GM12878 (cell line): ENCODE results near the gene HAPSTR1. TPM values are rescaled to one million over a fixed set of nuclear protein-coding genes. Genes with fewer than 3 reads are reported as not detected.

Experiments used
- ATAC-seq: fragments of 200-7000 bp; cut with Tn5 transposase; 3 replicates; pipeline ENCODE4 v1.9.1; 2020; ENCODE audit warnings: mild to moderate bottlenecking, moderate library complexity
- BruUV-seq: library from RNA; stranded (reverse); fragments of 400-500 nt; replicated peaks from 2 replicates; lab custom pipeline; 2021; lab: Mats Ljungman, UMichigan
- CTCF ChIA-PET: fragments of 300-600 bp; sonication (Branson Sonifier 250); formaldehyde crosslinking; extraction: SDS; loops from one replicate; lab custom pipeline; 2021; ENCODE audit warnings: inconsistent platforms; lab: Yijun Ruan, JAX
- POLR2A ChIA-PET: fragments of 350-600 bp; formaldehyde crosslinking; extraction: SDS; loops from one replicate; lab custom pipeline; 2021; ENCODE audit warnings: inconsistent platforms; lab: Charles Lee
- RAD21 ChIA-PET: fragments of 300-600 bp; sonication (Branson Sonifier 250); formaldehyde crosslinking; loops from one replicate; lab custom pipeline; 2023; ENCODE audit warnings: antibody characterized with exemption; ENCODE audit not compliant: unreplicated experiment; lab: Charles Lee
- SMC1A ChIA-PET: fragments of 300-600 bp; sonication (Branson Sonifier 250); formaldehyde crosslinking; loops from one replicate; lab custom pipeline; 2023; ENCODE audit not compliant: unreplicated experiment, uncharacterized antibody; lab: Charles Lee
- DNase-seq: peaks from one replicate; pipeline ENCODE4 v3.0.0-alpha.2; 2011; ENCODE audit warnings: low read depth, low spot score
- FAIRE-seq: peaks from 3 replicates; lab custom pipeline; 2011; peaks lifted over from hg19 to GRCh38; lab: Jason Lieb, UNC
- H2AFZ ChIP-seq: 2 replicates; pipeline ENCODE4 v1.6.0; 2011; ENCODE audit warnings: low read depth, low read length, control low read depth; ENCODE audit not compliant: control insufficient read depth
- H3K27ac ChIP-seq: 2 replicates; pipeline ENCODE4 v1.5.1; 2011; ENCODE audit warnings: control low read depth; ENCODE audit not compliant: control insufficient read depth, insufficient read depth
- H3K27me3 ChIP-seq, 2 experiments: replicated peaks in 1 of 2; 2 replicates each; pipeline versions ENCODE4 v1.6.0 to v1.6.1; 2011; ENCODE audit warnings: low read length in 1 of 2; ENCODE audit not compliant: control insufficient read depth in 2 of 2, insufficient read depth in 2 of 2
- H3K36me3 ChIP-seq, 2 experiments: 2 replicates each; pipeline ENCODE4 v1.5.1; 2011; ENCODE audit warnings: low read length in 1 of 2; ENCODE audit not compliant: control insufficient read depth in 2 of 2, insufficient read depth in 2 of 2
- H3K4me1 ChIP-seq: 2 replicates; pipeline ENCODE4 v1.6.1; 2011; ENCODE audit warnings: mild to moderate bottlenecking, low read length, moderate library complexity, mixed read lengths; ENCODE audit not compliant: control insufficient read depth, insufficient read depth
- H3K4me2 ChIP-seq: 2 replicates; pipeline ENCODE4 v1.6.0; 2011; ENCODE audit warnings: control low read depth; ENCODE audit not compliant: control insufficient read depth, insufficient read depth
- H3K4me3 ChIP-seq: fragments of 200-600 bp; sonication (generic); 2 replicates; pipeline ENCODE4 v1.5.1; 2016
- H3K79me2 ChIP-seq: 2 replicates; pipeline ENCODE4 v1.6.0; 2011; ENCODE audit warnings: low read length; ENCODE audit not compliant: control insufficient read depth, insufficient read depth
- H3K9ac ChIP-seq: 2 replicates; pipeline ENCODE4 v1.8.0; 2011; ENCODE audit warnings: low read length, control low read depth, mixed read lengths; ENCODE audit not compliant: control insufficient read depth, insufficient read depth
- H3K9me3 ChIP-seq: replicated peaks from 3 replicates; pipeline ENCODE4 v1.5.1; 2011; ENCODE audit warnings: mild to moderate bottlenecking, low read length; ENCODE audit not compliant: control insufficient read depth, insufficient read depth
- H4K20me1 ChIP-seq: 2 replicates; pipeline ENCODE4 v1.6.0; 2011; ENCODE audit not compliant: control insufficient read depth, insufficient read depth
- KDM1A ChIP-seq: fragments of 200-600 bp; sonication (generic); IDR thresholded peaks from 2 replicates; pipeline ENCODE4 v1.6.1; 2016; ENCODE audit warnings: borderline replicate concordance
- NFYA ChIP-seq: IDR thresholded peaks from 2 replicates; pipeline ENCODE4 v1.6.1; 2011; ENCODE audit warnings: low read depth, mild to moderate bottlenecking, low read length, improper control_type of control experiment, borderline replicate concordance
- NRF1 ChIP-seq: conservative IDR thresholded peaks from 2 replicates; pipeline ENCODE4 v1.6.1; 2011; ENCODE audit warnings: mild to moderate bottlenecking, low read depth, low read length, improper control_type of control experiment
- SMAD5 ChIP-seq: IDR thresholded peaks from 2 replicates; pipeline ENCODE4 v1.6.1; 2016; ENCODE audit warnings: antibody characterized with exemption, low read depth
- SUZ12 ChIP-seq: fragments of 200-600 bp; sonication (generic); IDR thresholded peaks from one replicate; pipeline ENCODE4 v1.6.1; 2018; ENCODE audit warnings: antibody characterized with exemption, mild to moderate bottlenecking; ENCODE audit not compliant: unreplicated experiment
- ZNF274 ChIP-seq: IDR thresholded peaks from one replicate; pipeline ENCODE4 v1.8.0; 2011; ENCODE audit not compliant: insufficient read length, insufficient read depth
- ZNF592 ChIP-seq: fragments of 450-650 bp; IDR thresholded peaks from 2 replicates; pipeline ENCODE4 v1.6.1; 2017; ENCODE audit warnings: mild to moderate bottlenecking, moderate library complexity
- WGBS: methylation state at CpG from one replicate; pipeline ENCODE4 v1.1.6; 2016; ENCODE audit warnings: low lambda C conversion rate; ENCODE audit not compliant: insufficient replicate concordance, insufficient coverage; ENCODE audit errors: missing lambda C conversion rate; 5-methylcytosine and 5-hydroxymethylcytosine counted together
- in situ Hi-C: fragments of 300-500 bp; cut with MboI; formaldehyde crosslinking; loops from 9 replicates; pipeline ENCODE4 v1.14.3; 2018; ENCODE audit warnings: mixed read lengths
- intact Hi-C: fragments of 100-400 bp; cut with micrococcal nuclease; formaldehyde crosslinking; loops from one replicate; pipeline ENCODE4 v1.14.2; 2022; ENCODE audit not compliant: unreplicated experiment
- polyA plus RNA-seq, 11 experiments: library from polyadenylated mRNA; depleted of rRNA in 4 of 11; unstranded in 6 of 11; stranded (reverse) in 5 of 11; fragments of >200 nt; fragmentation: Nextera tagmentation in 4 of 11; fragmentation: Illumina TruSeq in 1 of 11; extraction: Ambion mirVana in 4 of 11; extraction: Trizol in 1 of 11; gene quantifications; 1 replicate in 1 of 11; 2 replicates in 10 of 11; pipeline versions ENCODE4 v1.2.1 to v1.2.3, GENCODE V29; 2011 to 2016; ENCODE audit warnings: inconsistent platforms in 2 of 11, missing spikeins in 2 of 11, low read depth in 1 of 11
- total RNA-seq, 4 experiments: library from RNA; depleted of rRNA in 3 of 4; stranded (reverse); fragments of >200 nt in 3 of 4; fragmentation: Illumina TruSeq in 1 of 4; extraction: Trizol in 1 of 4; gene quantifications; 2 replicates each; pipeline versions ENCODE4 v1.2.1 to v1.2.3, GENCODE V29; 2013 to 2021
- TF ChIP-seq, protein P1 (sequence below): fragments of 450-650 bp; IDR thresholded peaks from 2 replicates; pipeline ENCODE4 v1.6.1; 2017; ENCODE audit warnings: low read depth, mild to moderate bottlenecking, moderate library complexity
- TF ChIP-seq, protein P2 (sequence below): fragments of 450-650 bp; IDR thresholded peaks from 2 replicates; pipeline ENCODE4 v1.6.1; 2017; ENCODE audit warnings: mild to moderate bottlenecking, moderate library complexity
- TF ChIP-seq, protein P3 (sequence below): IDR thresholded peaks from 2 replicates; pipeline ENCODE4 v1.6.1; 2011; ENCODE audit warnings: low read depth, low read length, improper control_type of control experiment, borderline replicate concordance

Gene HAPSTR1
- total and polyA plus RNA-seq, 10 of the 15 experiments (the other 5 are each of a cell fraction or from before 2014, with no cell fraction given) = 8.7 to 52.5 (median 23.1) TPM

DNA sequence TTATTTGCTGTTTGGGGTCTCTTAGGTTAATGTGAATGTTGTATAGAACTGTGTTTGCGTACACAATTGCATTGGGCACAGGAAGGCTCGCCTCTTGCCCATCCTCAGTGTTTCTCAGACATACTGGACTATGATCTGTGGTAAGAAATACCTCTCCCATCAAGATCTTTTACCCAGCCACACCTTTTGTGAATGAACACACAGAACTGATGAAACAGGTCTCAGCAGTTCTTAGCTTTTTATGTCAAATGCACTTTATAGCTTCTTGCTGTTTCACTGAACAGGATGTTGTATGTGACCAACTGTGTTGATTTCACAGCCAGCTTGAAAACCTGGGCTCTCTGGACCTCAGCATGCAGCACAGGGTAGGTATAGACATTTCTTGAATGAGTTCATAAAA is 31.5 kb downstream of the HAPSTR1 start (continued):
- TF ChIP-seq ZNF592 (no peak), NFYA (no peak), SMAD5 (no peak), NRF1 (no peak)
- TF ChIP-seq, protein P1, sequence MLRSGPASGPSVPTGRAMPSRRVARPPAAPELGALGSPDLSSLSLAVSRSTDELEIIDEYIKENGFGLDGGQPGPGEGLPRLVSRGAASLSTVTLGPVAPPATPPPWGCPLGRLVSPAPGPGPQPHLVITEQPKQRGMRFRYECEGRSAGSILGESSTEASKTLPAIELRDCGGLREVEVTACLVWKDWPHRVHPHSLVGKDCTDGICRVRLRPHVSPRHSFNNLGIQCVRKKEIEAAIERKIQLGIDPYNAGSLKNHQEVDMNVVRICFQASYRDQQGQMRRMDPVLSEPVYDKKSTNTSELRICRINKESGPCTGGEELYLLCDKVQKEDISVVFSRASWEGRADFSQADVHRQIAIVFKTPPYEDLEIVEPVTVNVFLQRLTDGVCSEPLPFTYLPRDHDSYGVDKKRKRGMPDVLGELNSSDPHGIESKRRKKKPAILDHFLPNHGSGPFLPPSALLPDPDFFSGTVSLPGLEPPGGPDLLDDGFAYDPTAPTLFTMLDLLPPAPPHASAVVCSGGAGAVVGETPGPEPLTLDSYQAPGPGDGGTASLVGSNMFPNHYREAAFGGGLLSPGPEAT = no peak

GRCh38 chr16:9123401-9123800 is 32.0 kb downstream of the HAPSTR1 start:
- in situ Hi-C loops = no loop called here
- ATAC-seq = no peak
- POLR2A ChIA-PET = no interaction called here
- FAIRE-seq = no peak
- H4K20me1 ChIP-seq = no peaks in the 10 kb centered on the region; the same call in 1 of the 2 replicates
- 90% methylated on average over 7 of the region's 7 CpGs for WGBS
- BruUV-seq = no TSS peak
- CTCF ChIA-PET = interaction anchor here (1.5 kb wide), 1 partner anchor 16 kb away, joined by 3 read pairs; no protein-coding TSS in a partner anchor
- no peak overlapping the region for H2AFZ ChIP-seq
- RAD21 ChIA-PET = interaction anchor here (1.6 kb wide), 1 partner anchor 13 kb away, joined by 3 read pairs; no protein-coding TSS in a partner anchor
- SMC1A ChIA-PET = no interaction called here
- no peak overlapping the region; the same call in 1 of the 2 replicates for H3K9ac ChIP-seq
- H3K4me2 ChIP-seq = no peak overlapping the region
- peaks cover 10 to 20% of the 10 kb centered on the region in 2 experiments for H3K36me3 ChIP-seq
- intact Hi-C loops = no loop called here
- H3K27ac ChIP-seq = no peak overlapping the region
- no peaks in the 10 kb centered on the region for H3K9me3 ChIP-seq
- no peaks in the 10 kb centered on the region for H3K27me3 ChIP-seq
- DNase-seq = no peak
- H3K4me1 ChIP-seq = peaks cover 32% of the 10 kb centered on the region
- H3K79me2 ChIP-seq = no peaks in the 10 kb centered on the region; the same call in none of the 2 replicates
- H3K4me3 ChIP-seq = no peak overlapping the region
- TF ChIP-seq SUZ12 = no peak
- no peak for TF ChIP-seq ZNF274
- TF ChIP-seq, protein P2, sequence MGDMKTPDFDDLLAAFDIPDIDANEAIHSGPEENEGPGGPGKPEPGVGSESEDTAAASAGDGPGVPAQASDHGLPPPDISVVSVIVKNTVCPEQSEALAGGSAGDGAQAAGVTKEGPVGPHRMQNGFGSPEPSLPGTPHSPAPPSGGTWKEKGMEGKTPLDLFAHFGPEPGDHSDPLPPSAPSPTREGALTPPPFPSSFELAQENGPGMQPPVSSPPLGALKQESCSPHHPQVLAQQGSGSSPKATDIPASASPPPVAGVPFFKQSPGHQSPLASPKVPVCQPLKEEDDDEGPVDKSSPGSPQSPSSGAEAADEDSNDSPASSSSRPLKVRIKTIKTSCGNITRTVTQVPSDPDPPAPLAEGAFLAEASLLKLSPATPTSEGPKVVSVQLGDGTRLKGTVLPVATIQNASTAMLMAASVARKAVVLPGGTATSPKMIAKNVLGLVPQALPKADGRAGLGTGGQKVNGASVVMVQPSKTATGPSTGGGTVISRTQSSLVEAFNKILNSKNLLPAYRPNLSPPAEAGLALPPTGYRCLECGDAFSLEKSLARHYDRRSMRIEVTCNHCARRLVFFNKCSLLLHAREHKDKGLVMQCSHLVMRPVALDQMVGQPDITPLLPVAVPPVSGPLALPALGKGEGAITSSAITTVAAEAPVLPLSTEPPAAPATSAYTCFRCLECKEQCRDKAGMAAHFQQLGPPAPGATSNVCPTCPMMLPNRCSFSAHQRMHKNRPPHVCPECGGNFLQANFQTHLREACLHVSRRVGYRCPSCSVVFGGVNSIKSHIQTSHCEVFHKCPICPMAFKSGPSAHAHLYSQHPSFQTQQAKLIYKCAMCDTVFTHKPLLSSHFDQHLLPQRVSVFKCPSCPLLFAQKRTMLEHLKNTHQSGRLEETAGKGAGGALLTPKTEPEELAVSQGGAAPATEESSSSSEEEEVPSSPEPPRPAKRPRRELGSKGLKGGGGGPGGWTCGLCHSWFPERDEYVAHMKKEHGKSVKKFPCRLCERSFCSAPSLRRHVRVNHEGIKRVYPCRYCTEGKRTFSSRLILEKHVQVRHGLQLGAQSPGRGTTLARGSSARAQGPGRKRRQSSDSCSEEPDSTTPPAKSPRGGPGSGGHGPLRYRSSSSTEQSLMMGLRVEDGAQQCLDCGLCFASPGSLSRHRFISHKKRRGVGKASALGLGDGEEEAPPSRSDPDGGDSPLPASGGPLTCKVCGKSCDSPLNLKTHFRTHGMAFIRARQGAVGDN = no peak
- TF ChIP-seq, protein P3, sequence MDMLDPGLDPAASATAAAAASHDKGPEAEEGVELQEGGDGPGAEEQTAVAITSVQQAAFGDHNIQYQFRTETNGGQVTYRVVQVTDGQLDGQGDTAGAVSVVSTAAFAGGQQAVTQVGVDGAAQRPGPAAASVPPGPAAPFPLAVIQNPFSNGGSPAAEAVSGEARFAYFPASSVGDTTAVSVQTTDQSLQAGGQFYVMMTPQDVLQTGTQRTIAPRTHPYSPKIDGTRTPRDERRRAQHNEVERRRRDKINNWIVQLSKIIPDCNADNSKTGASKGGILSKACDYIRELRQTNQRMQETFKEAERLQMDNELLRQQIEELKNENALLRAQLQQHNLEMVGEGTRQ = no peak
- TF ChIP-seq NFYA = no peak
- TF ChIP-seq KDM1A = no peak
